Kidney (tissue), 14 donors: ENCODE results near the gene KCNN3. TPM values are rescaled to one million over a fixed set of nuclear protein-coding genes. Genes with fewer than 3 reads are reported as not detected.
A peak's percentile ranks its signal among the peaks of the same experiment; 100 is the strongest.

Source experiments
- DNase-seq, 5 donors: peaks; one replicate each; pipeline ENCODE4 v3.0.0-alpha.2; 2013 to 2020
- FAIRE-seq: peaks from 2 replicates; lab custom pipeline; 2012; peaks lifted over from hg19 to GRCh38; lab: Jason Lieb, UNC
- H3K27ac ChIP-seq, 2 donors: one replicate each; pipeline ENCODE4 v1.7.0; 2013; ENCODE audit warnings: low read depth in 2 of 2, low read length in 2 of 2, inconsistent platforms in 1 of 2
- H3K27me3 ChIP-seq: one replicate; pipeline ENCODE4 v1.7.1; 2013; ENCODE audit warnings: low read length, inconsistent platforms; ENCODE audit not compliant: control insufficient read depth, insufficient read depth
- H3K36me3 ChIP-seq, 3 donors: one replicate each; pipeline versions ENCODE4 v1.7.0 to v1.7.1; 2013; ENCODE audit warnings: low read length in 3 of 3, control low read depth in 1 of 3, inconsistent platforms in 1 of 3; ENCODE audit not compliant: insufficient read depth in 3 of 3, control insufficient read depth in 2 of 3
- H3K4me1 ChIP-seq, 3 donors: one replicate each; pipeline versions ENCODE4 v1.7.0 to v1.7.1; 2013; ENCODE audit warnings: low read length in 3 of 3, inconsistent platforms in 1 of 3, low read depth in 1 of 3; ENCODE audit not compliant: control insufficient read depth in 2 of 3, insufficient read depth in 2 of 3
- H3K4me3 ChIP-seq, 3 donors: one replicate each; pipeline versions ENCODE4 v1.7.0 to v1.8.1; 2013; ENCODE audit warnings: low read length in 3 of 3, control low read depth in 1 of 3, inconsistent platforms in 1 of 3
- H3K9ac ChIP-seq, 3 donors: one replicate each; pipeline versions ENCODE4 v1.7.0 to v1.7.1; 2013; ENCODE audit warnings: low read length in 3 of 3, control low read depth in 1 of 3, inconsistent platforms in 1 of 3
- H3K9me3 ChIP-seq, 3 donors: one replicate each; pipeline versions ENCODE4 v1.7.0 to v1.7.1; 2013; ENCODE audit warnings: low read length in 3 of 3, control low read depth in 1 of 3, inconsistent platforms in 1 of 3; ENCODE audit not compliant: control insufficient read depth in 2 of 3, insufficient read depth in 1 of 3
- intact Hi-C: fragments of 100-400 bp; cut with DNase I; formaldehyde crosslinking; loops from one replicate; pipeline ENCODE4 v1.11.1; 2022
- polyA plus RNA-seq: library from polyadenylated mRNA; stranded (reverse); fragments of 350-450 nt; fragmentation: Illumina TruSeq; extraction: RNeasy Lipid Tissue Mini Kit (QIAGEN cat#74804); gene quantifications from one replicate; pipeline ENCODE4 v1.2.3, GENCODE V29; 2014; ENCODE audit warnings: low read depth, low replicate concordance; ENCODE audit not compliant: insufficient read depth
- total RNA-seq: library from RNA; stranded (reverse); fragmentation: NEBNext Ultra II Directional; extraction: Animal tissue kit (Norgen Biotek cat#: 25700); gene quantifications from one replicate; pipeline ENCODE4 v1.2.1, GENCODE V29; 2021
- TF ChIP-seq, protein P1 (sequence below): IDR thresholded peaks from 3 replicates; pipeline ENCODE4 v1.5.1; 2012; ENCODE audit warnings: mild to moderate bottlenecking, moderate library complexity, borderline replicate concordance; ENCODE audit not compliant: insufficient read depth; ENCODE audit errors: extremely low read depth
- donor health status: control.
- donor health status: control.
- donor health status: control.
- donor health status: control.
- donor health status: control.
- donor health status: DM: yes; HTN: yes; CAD: no.
- donor health status: Normal renal cell carcinoma (clear cell type).

The KCNN3 gene
- total and polyA plus RNA-seq, 2 donors from 2014 or later, result 2.6 to 5.6 TPM

DNA sequence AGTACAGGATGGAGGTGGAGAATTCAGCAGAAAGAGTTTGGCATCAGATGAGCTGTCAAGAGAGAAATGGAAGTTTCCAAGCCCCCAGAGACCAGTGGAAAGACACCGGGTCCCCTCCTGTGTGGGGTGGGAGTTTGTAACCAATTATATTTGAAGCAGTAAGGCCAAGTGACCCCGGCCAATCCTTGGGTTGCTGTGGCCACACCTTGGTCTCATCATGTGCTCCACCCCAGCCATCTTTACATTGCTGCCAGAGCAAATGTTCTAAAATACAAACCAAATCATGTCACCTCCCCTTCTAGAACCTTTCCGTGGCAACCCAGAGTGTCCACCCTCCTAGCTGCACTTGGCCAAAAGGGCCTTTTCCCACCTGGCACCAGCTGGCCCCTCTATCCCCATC lies 86.1 kb downstream of the KCNN3 start:
- intact Hi-C loops, result no loop called here
- Histone ChIP-seq H3K9me3 (peaks cover 0 to under 1% (median 0%) of the 10 kb centered on the region in 3 donors), H3K27me3 (no peaks in the 10 kb centered on the region), H3K9ac (no peak overlapping the region), H3K27ac (no peak overlapping the region), H3K4me1 (no peaks in the 10 kb centered on the region), H3K4me3 (no peak overlapping the region), H3K36me3 (no peaks in the 10 kb centered on the region)
- no peak for FAIRE-seq
- TF ChIP-seq, protein P1, sequence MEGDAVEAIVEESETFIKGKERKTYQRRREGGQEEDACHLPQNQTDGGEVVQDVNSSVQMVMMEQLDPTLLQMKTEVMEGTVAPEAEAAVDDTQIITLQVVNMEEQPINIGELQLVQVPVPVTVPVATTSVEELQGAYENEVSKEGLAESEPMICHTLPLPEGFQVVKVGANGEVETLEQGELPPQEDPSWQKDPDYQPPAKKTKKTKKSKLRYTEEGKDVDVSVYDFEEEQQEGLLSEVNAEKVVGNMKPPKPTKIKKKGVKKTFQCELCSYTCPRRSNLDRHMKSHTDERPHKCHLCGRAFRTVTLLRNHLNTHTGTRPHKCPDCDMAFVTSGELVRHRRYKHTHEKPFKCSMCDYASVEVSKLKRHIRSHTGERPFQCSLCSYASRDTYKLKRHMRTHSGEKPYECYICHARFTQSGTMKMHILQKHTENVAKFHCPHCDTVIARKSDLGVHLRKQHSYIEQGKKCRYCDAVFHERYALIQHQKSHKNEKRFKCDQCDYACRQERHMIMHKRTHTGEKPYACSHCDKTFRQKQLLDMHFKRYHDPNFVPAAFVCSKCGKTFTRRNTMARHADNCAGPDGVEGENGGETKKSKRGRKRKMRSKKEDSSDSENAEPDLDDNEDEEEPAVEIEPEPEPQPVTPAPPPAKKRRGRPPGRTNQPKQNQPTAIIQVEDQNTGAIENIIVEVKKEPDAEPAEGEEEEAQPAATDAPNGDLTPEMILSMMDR, result no peak
- DNase-seq, result peak in 1 of 5 donors; percentile 14

DNA sequence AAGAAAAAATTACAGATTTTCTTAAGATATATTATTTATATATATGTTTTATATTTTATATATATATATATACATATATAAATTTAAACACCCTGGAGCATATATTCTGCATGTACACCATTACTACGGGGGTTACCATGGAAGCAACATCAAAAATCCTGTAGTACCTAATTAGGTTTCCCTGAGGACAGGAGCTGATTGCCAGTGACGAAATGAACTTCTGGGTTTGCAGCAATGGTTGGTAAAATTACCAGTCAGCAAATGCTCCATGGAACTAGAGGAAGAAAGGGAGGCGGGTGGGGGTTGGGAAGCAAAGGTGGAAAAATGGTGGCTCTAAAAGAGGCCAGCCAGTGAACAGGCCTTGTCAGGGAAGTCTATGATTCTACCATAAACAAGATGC lies 89.5 kb downstream of the KCNN3 start:
- Histone ChIP-seq H3K9me3 (peaks cover 0 to 4% (median 0%) of the 10 kb centered on the region in 3 donors), H3K4me3 (no peak overlapping the region), H3K36me3 (no peaks in the 10 kb centered on the region), H3K4me1 (no peaks in the 10 kb centered on the region), H3K9ac (no peak overlapping the region), H3K27ac (no peak overlapping the region), H3K27me3 (no peaks in the 10 kb centered on the region)
- intact Hi-C loops, result no loop called here
- TF ChIP-seq, protein P1, result no peak
- DNase-seq (no peak), FAIRE-seq (no peak)

DNA sequence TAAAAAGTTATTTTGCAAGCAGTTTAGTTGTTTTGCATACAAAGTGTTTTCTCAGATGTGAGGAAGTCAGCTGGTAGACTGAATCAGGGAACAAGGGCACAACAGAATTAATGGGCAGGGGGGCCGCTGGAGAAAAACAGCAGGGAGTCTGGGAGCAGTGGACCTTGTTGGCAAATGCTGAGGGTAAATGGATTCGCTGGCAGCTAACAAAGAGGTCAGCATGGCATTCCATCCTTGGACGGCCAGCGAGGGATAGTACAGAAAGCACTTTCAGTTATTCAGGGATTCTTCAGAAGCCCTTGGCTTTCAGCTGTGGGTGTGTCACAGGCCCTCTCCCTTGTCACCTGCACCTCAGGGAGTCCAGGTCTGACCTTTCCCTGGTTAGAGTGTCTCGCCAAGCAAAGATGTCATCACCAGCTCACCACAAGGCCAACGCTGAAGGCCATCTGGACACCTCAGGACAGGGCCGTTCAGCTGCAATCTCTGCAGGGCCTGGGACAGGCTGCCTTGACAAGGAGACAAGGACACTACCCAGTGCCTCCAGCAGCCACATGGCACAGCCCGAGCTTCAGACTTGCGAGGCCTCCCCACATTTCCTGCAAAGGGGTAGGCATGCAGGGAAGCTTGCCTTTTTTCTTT lies 90.4 kb downstream of the KCNN3 start:
- TF ChIP-seq, protein P1, result no peak

DNA sequence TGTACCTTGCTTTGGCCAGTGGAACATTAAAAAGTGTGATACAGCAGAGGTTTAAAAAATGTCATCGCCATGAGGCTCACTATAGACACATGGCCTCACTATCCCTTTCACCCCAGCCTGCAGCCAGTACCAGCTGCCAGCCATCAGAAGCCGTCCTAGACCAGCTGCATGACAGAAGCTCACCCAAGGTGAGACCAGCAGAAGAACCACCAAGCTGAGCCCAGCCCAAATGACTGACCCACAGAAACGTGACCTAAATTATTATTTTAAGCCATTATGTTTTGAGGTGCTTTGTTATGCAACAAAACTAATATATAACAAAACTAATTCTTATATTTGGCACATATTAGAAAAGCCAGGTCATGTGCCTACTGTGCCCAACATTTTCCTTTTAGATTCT lies 91.1 kb downstream of the KCNN3 start:
- intact Hi-C loops, result no loop called here
- DNase-seq, result no peak
- FAIRE-seq, result no peak
- H3K4me1 ChIP-seq, result no peaks in the 10 kb centered on the region
- no peaks in the 10 kb centered on the region for H3K27me3 ChIP-seq
- no peak overlapping the region for H3K4me3 ChIP-seq
- no peak overlapping the region for H3K9ac ChIP-seq
- H3K9me3 ChIP-seq, result peaks cover 0 to 4% (median 0%) of the 10 kb centered on the region in 3 donors
- TF ChIP-seq, protein P1, result no peak
- H3K36me3 ChIP-seq, result no peaks in the 10 kb centered on the region
- no peak overlapping the region for H3K27ac ChIP-seq

More for the DNA sequence above, 90.4 kb downstream of the KCNN3 start:
- no peaks in the 10 kb centered on the region for H3K4me1 ChIP-seq
- no peak overlapping the region for H3K9ac ChIP-seq
- FAIRE-seq (no peak), DNase-seq (no peak)
- no peaks in the 10 kb centered on the region for H3K27me3 ChIP-seq
- no peak overlapping the region for H3K27ac ChIP-seq
- no peaks in the 10 kb centered on the region for H3K36me3 ChIP-seq
- no peak overlapping the region for H3K4me3 ChIP-seq
- intact Hi-C loops, result no loop called here
- H3K9me3 ChIP-seq, result peaks cover 0 to 4% (median 0%) of the 10 kb centered on the region in 3 donors
